GM23248 (cell line): ENCODE data around the gene APP.

Experiments
- EZH2 ChIP-seq: fragments of 200-600 bp; sonication (generic); IDR thresholded peaks from 2 replicates; pipeline ENCODE4 v1.6.1; 2018; ENCODE audit warnings: antibody characterized with exemption, mild to moderate bottlenecking; ENCODE audit not compliant: insufficient read depth, poor library complexity, severe bottlenecking
- EZH2phosphoT487 ChIP-seq: fragments of 200-600 bp; sonication (generic); IDR thresholded peaks from 2 replicates; pipeline ENCODE4 v1.6.1; 2018; ENCODE audit warnings: antibody characterized with exemption, moderate library complexity, mild to moderate bottlenecking, low read depth; ENCODE audit not compliant: insufficient read depth

DNA sequence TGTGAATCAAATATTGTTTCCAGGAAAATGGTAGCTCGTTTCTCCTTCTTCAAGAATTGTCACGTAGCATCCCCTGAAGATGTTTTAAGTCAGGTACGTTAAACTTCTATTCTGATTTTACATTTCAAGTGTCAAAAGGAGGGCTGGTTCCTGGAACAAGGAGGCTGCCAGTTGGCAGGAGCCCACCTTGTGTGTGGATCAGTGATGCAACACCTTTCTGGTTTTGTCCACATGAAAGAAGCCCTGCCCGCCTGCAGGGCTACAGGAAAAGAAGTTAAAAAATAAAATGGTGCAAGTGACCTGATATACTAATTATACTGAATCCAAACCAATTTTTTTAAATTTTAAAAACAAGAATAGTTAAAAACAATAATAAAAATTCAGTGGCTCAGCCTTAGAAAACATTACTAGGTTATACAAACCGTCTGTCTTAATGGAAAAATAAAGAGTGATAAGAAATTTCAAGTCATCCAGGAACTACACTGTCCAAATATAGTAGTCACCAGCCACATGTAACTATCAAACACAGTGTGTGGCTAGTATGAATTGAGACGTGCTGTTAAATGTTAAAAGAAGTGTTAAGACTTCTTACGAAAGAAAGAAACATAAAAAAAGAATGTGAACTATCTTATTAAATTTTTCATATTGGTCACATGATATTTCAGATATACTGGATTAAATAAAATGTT lies 123.1 kb downstream of the APP start:
- no peak for TF ChIP-seq EZH2phosphoT487
- TF ChIP-seq EZH2, result no peak
